ENCODE measurements around the gene ICA1L. TPM values are rescaled to one million over a fixed set of nuclear protein-coding genes. Genes with fewer than 3 reads are reported as not detected.

The ICA1L gene
- total RNA-seq, 1 donor from 2014 or later, result 12.0 TPM

- Mint-ChIP-seq H3K36me3 (ENCODE audit: unreplicated experiment) (peaks cover 9% of the 10 kb centered on the region), H3K27ac (ENCODE audit: unreplicated experiment) (no peak overlapping the region), H3K4me1 (ENCODE audit: low read depth, unreplicated experiment) (no peaks in the 10 kb centered on the region), H3K27me3 (ENCODE audit: unreplicated experiment) (peaks cover 2% of the 10 kb centered on the region), H3K4me3 (ENCODE audit: unreplicated experiment) (no peak overlapping the region), H3K9me3 (ENCODE audit: unreplicated experiment) (no peaks in the 10 kb centered on the region)
- no peak for DNase-seq
- TF ChIP-seq CTCF (IDR thresholded peaks at IDR 0.05; ENCODE audit: partially characterized antibody, unreplicated experiment), result no peak
Observed at GRCh38 chr2:202756598-202756997, 115.0 kb downstream of the ICA1L start.

- no peak overlapping the region for H3K27ac Mint-ChIP-seq (ENCODE audit: unreplicated experiment)
- TF ChIP-seq CTCF (IDR thresholded peaks at IDR 0.05; ENCODE audit: partially characterized antibody, unreplicated experiment), result no peak
Observed at GRCh38 chr2:202754936-202755335, 116.6 kb downstream of the ICA1L start.

GRCh38 chr2:202752071-202752470 lies 119.5 kb downstream of the ICA1L start:
- peaks cover 2% of the 10 kb centered on the region for H3K9me3 Mint-ChIP-seq (ENCODE audit: unreplicated experiment)
- peaks cover 2% of the 10 kb centered on the region for H3K27me3 Mint-ChIP-seq (ENCODE audit: unreplicated experiment)
- TF ChIP-seq CTCF (IDR thresholded peaks at IDR 0.05; ENCODE audit: partially characterized antibody, unreplicated experiment), result no peak
- H3K4me3 Mint-ChIP-seq (ENCODE audit: unreplicated experiment), result no peak overlapping the region
- DNase-seq, result no peak
- no peak overlapping the region for H3K27ac Mint-ChIP-seq (ENCODE audit: unreplicated experiment)
- peaks cover 9% of the 10 kb centered on the region for H3K36me3 Mint-ChIP-seq (ENCODE audit: unreplicated experiment)
- no peaks in the 10 kb centered on the region for H3K4me1 Mint-ChIP-seq (ENCODE audit: low read depth, unreplicated experiment)

More at GRCh38 chr2:202754936-202755335, 116.6 kb downstream of the ICA1L start:
- Mint-ChIP-seq H3K4me1 (ENCODE audit: low read depth, unreplicated experiment) (no peaks in the 10 kb centered on the region), H3K36me3 (ENCODE audit: unreplicated experiment) (peaks cover 9% of the 10 kb centered on the region), H3K9me3 (ENCODE audit: unreplicated experiment) (no peaks in the 10 kb centered on the region), H3K27me3 (ENCODE audit: unreplicated experiment) (peaks cover 2% of the 10 kb centered on the region), H3K4me3 (ENCODE audit: unreplicated experiment) (no peak overlapping the region)
- no peak for DNase-seq

GRCh38 chr2:202750763-202751427 lies 120.7 kb downstream of the ICA1L start:
- no peak for TF ChIP-seq CTCF (IDR thresholded peaks at IDR 0.05; ENCODE audit: partially characterized antibody, unreplicated experiment)
- peaks cover 4% of the 10 kb centered on the region for H3K27me3 Mint-ChIP-seq (ENCODE audit: unreplicated experiment)
- peaks cover 3% of the 10 kb centered on the region for H3K9me3 Mint-ChIP-seq (ENCODE audit: unreplicated experiment)
- H3K36me3 Mint-ChIP-seq (ENCODE audit: unreplicated experiment), result peaks cover 14% of the 10 kb centered on the region
- H3K27ac Mint-ChIP-seq (ENCODE audit: unreplicated experiment), result no peak overlapping the region
- no peaks in the 10 kb centered on the region for H3K4me1 Mint-ChIP-seq (ENCODE audit: low read depth, unreplicated experiment)
- no peak overlapping the region for H3K4me3 Mint-ChIP-seq (ENCODE audit: unreplicated experiment)
- no peak for DNase-seq

GRCh38 chr2:202749477-202749876 lies 122.1 kb downstream of the ICA1L start:
- Mint-ChIP-seq H3K27ac (ENCODE audit: unreplicated experiment) (no peak overlapping the region), H3K36me3 (ENCODE audit: unreplicated experiment) (peaks cover 23% of the 10 kb centered on the region), H3K27me3 (ENCODE audit: unreplicated experiment) (peaks cover 4% of the 10 kb centered on the region), H3K9me3 (ENCODE audit: unreplicated experiment) (peaks cover 3% of the 10 kb centered on the region), H3K4me1 (ENCODE audit: low read depth, unreplicated experiment) (no peaks in the 10 kb centered on the region), H3K4me3 (ENCODE audit: unreplicated experiment) (no peak overlapping the region)
- no peak for DNase-seq
- TF ChIP-seq CTCF (IDR thresholded peaks at IDR 0.05; ENCODE audit: partially characterized antibody, unreplicated experiment), result no peak
